ENCODE measurements around the gene SP2. TPM values are rescaled to one million over a fixed set of nuclear protein-coding genes. Genes with fewer than 3 reads are reported as not detected.

Gene SP2
- total and polyA plus RNA-seq, 2 of the 13 experiments (the other 11 are each of a cell fraction or from before 2014, with no cell fraction given) = 1.4 to 4.8 TPM

DNA sequence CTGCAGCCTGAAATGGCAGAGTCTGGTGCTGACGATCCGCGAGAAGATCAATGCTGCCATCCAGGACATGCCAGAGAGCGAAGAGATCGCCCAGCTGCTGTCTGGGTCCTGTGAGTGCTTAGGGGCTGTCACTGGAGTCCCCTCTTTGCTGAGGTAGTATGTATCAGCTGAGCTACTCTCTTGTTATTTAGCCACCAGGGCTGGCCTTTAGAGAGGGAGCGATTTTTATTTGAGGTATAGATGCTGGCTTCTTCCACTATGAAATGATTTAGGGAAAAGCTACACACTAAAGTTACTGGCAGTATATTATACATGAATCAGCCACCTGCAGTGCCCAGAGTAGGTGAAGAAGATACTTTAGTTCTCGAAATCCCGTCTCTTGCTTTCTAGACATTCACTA is 77.5 kb downstream of the SP2 start:
- TF ChIP-seq ZNF557 (CRISPR knock-in tag; IDR thresholded peaks at IDR 0.05) = no peak
- TF ChIP-seq ZNF766 (CRISPR knock-in tag; IDR thresholded peaks at IDR 0.05; ENCODE audit: borderline replicate concordance) = no peak
- no peak for TF ChIP-seq RARG (CRISPR knock-in tag; IDR thresholded peaks at IDR 0.05; ENCODE audit: low read depth)
- TF ChIP-seq ZNF547 (CRISPR knock-in tag; IDR thresholded peaks at IDR 0.05) = no peak
- TF ChIP-seq CBX5 (CRISPR knock-in tag; IDR thresholded peaks at IDR 0.05; ENCODE audit: borderline replicate concordance) = no peak
- TF ChIP-seq ZFP41 (CRISPR knock-in tag; IDR thresholded peaks at IDR 0.05; ENCODE audit: borderline replicate concordance) = no peak
- TF ChIP-seq CEBPG (CRISPR knock-in tag; IDR thresholded peaks at IDR 0.05) = no peak
- TF ChIP-seq DMAP1 (CRISPR knock-in tag; IDR thresholded peaks at IDR 0.05) = no peak
- TF ChIP-seq CEBPB (IDR thresholded peaks at IDR 0.05; ENCODE audit: borderline replicate concordance, low read depth, low read length) = no peak
- no peak for TF ChIP-seq ZNF136 (CRISPR knock-in tag; IDR thresholded peaks at IDR 0.05; ENCODE audit: low read depth)
- TF ChIP-seq ZNF180 (CRISPR knock-in tag; IDR thresholded peaks at IDR 0.05; ENCODE audit: borderline replicate concordance, low read depth) = no peak
- no peak for TF ChIP-seq HDAC1 (CRISPR knock-in tag; IDR thresholded peaks at IDR 0.05)
- no peak for TF ChIP-seq MYPOP (CRISPR knock-in tag; IDR thresholded peaks at IDR 0.05)
- TF ChIP-seq ZNF251 (CRISPR knock-in tag; IDR thresholded peaks at IDR 0.05) = no peak
- TF ChIP-seq, protein P1, sequence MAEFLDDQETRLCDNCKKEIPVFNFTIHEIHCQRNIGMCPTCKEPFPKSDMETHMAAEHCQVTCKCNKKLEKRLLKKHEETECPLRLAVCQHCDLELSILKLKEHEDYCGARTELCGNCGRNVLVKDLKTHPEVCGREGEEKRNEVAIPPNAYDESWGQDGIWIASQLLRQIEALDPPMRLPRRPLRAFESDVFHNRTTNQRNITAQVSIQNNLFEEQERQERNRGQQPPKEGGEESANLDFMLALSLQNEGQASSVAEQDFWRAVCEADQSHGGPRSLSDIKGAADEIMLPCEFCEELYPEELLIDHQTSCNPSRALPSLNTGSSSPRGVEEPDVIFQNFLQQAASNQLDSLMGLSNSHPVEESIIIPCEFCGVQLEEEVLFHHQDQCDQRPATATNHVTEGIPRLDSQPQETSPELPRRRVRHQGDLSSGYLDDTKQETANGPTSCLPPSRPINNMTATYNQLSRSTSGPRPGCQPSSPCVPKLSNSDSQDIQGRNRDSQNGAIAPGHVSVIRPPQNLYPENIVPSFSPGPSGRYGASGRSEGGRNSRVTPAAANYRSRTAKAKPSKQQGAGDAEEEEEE (CRISPR knock-in tag; IDR thresholded peaks at IDR 0.05; ENCODE audit: borderline replicate concordance) = no peak
- TF ChIP-seq ZNF670 (CRISPR knock-in tag; IDR thresholded peaks at IDR 0.05; ENCODE audit: borderline replicate concordance) = no peak
- TF ChIP-seq ZNF768 (CRISPR knock-in tag; IDR thresholded peaks at IDR 0.05) = no peak
- no peak for TF ChIP-seq RAD21 (CRISPR knock-in tag; IDR thresholded peaks at IDR 0.05)
- TF ChIP-seq GMEB2 (CRISPR knock-in tag; IDR thresholded peaks at IDR 0.05; ENCODE audit: low read depth) = no peak
- DNase-seq (ENCODE audit: low spot score) (no peak), FAIRE-seq (no peak), ATAC-seq (no peak)
- Histone ChIP-seq H3K27me3 (ENCODE audit: control insufficient read depth in 1 of 2, insufficient read depth in 2 of 2, low read length in 2 of 2) (no peaks in the 10 kb centered on the region; a peak in 1 of 5 replicates), H3K27ac (ENCODE audit: extremely low read length, insufficient read depth, low read length) (no peak overlapping the region), H3K4me3 (replicated peaks in 1 of 3; ENCODE audit: insufficient read depth in 1 of 3, low read depth in 2 of 3, low read length in 3 of 3) (no peak overlapping the region), H3K36me3 (replicated peaks in 1 of 2; ENCODE audit: control insufficient read depth in 1 of 2, insufficient read depth in 2 of 2, low read length in 2 of 2) (peaks cover 19 to 41% of the 10 kb centered on the region in 2 experiments), H3K9me3 (ENCODE audit: low read length) (no peaks in the 10 kb centered on the region), H3K4me1 (ENCODE audit: insufficient read depth, low read length) (peaks cover 30% of the 10 kb centered on the region), H4K20me1 (ENCODE audit: insufficient read depth, low read length) (peaks cover under 1% of the 10 kb centered on the region; the same call in 1 of the 2 replicates), H3K79me2 (ENCODE audit: insufficient read depth, low read length) (peaks cover 17% of the 10 kb centered on the region), H3K9ac (ENCODE audit: insufficient read depth, low read depth, low read length) (no peak overlapping the region), H2AFZ (ENCODE audit: low read length) (no peak overlapping the region), H3K4me2 (ENCODE audit: low read depth, low read length) (no peak overlapping the region)
- POLR2A ChIA-PET = interaction anchor here (9.9 kb wide), 1 partner anchor 18 kb away, joined by 267 read pairs; the partner anchor contains the start of gene PRR15L
- WGBS (ENCODE audit: low lambda C conversion rate) = 97% methylated on average over 8 of the region's 8 CpGs
- BruUV-seq (replicated peaks) = no TSS peak
- intact Hi-C loops (cut with micrococcal nuclease; ENCODE audit: unreplicated experiment) (no loop called here), in situ Hi-C loops (cut with HindIII; ENCODE audit: extremely low pct_ligation_motif_present, low pct_unique_long_range_greater_than_20kb) (no loop called here)
- CTCF ChIA-PET (ENCODE audit: low intra/inter-chr PET ratio, low total read pairs) = no interaction called here

Measured in HepG2 (cell line).